HG03045 (cell line): ENCODE data around the gene GET4.
"Not testable (repeated sequence)": the region's sequence is repeated elsewhere in the genome, so short reads cannot be mapped to it uniquely, and the experiment has no call there.

Experiments used
- ATAC-seq: cut with Tn5 transposase; IDR thresholded peaks from one replicate; pipeline ENCODE4 v1.9.1; 2021; ENCODE audit warnings: mild to moderate bottlenecking, moderate library complexity; ENCODE audit not compliant: unreplicated experiment

GET4 gene

DNA sequence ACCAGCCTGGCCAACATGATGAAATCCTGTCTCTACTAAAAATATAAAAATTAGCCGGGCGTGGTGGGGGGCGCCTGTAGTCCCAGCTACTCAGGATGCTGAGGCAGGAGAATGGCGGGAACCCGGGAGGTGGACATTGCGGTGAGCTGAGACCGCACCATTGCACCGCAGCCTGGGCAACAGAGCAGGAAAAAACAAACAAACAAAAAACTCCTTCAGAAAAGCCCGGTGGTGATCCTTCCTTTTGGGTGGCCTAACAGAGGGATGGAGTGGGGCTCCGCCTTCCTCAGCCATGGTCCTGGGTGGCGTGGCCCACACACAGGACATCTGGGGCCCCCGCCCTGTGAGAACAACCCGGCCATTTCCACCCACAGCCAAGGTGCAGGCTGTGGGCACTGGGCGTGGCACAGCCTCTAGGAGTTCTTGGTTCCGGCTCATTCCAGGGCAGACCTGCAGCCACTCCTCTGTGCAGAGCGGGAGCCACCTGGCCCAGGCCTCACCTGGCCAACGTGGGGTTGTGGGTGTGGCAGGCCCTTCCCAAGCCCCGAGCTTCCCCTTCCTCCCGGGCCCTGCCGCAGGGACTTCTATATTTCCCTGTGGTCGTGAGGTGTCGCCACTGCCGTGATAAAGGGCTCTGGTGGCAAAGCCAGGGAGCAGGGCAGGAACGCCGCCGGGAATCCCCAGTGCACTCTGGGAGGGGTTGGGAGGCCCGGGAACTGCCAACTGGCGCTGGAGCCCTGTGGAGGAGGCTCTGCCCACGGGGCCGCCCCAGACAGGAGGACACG lies 37.6 kb downstream of the GET4 start:
- ATAC-seq: no peak

DNA sequence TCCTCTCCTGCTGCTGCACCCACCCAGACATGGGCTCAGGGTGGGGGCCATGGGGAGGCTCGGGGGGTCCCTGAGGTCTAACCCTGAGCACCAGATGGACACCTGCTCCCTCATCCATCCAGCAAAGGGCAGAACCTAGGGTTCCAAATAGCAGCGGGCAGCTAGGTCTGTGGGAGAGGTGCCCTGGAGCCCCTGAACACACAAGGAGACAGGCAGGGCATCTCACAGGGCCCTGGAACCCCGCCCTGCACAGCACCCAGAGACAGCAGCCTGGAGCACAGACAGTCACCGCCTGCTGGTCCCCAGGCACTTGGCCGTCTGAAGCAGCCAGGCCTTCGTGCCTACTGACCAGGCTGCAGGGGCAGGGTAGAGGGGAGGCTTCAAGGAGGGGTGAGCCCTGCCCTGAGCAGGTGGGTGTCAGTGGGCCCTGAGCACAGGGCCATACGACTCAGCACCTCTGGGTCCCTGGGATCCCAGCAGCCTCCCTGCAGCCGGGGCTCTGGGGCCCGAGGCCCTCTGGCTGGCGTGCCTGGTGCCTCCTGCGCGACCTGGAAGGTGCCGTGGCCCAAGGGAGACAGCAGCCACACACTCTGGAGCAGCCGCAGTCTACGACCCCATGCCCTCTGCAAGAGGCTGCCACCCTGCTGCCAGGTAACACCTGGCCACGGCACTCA lies 38.3 kb downstream of the GET4 start:
- no peak for ATAC-seq

DNA sequence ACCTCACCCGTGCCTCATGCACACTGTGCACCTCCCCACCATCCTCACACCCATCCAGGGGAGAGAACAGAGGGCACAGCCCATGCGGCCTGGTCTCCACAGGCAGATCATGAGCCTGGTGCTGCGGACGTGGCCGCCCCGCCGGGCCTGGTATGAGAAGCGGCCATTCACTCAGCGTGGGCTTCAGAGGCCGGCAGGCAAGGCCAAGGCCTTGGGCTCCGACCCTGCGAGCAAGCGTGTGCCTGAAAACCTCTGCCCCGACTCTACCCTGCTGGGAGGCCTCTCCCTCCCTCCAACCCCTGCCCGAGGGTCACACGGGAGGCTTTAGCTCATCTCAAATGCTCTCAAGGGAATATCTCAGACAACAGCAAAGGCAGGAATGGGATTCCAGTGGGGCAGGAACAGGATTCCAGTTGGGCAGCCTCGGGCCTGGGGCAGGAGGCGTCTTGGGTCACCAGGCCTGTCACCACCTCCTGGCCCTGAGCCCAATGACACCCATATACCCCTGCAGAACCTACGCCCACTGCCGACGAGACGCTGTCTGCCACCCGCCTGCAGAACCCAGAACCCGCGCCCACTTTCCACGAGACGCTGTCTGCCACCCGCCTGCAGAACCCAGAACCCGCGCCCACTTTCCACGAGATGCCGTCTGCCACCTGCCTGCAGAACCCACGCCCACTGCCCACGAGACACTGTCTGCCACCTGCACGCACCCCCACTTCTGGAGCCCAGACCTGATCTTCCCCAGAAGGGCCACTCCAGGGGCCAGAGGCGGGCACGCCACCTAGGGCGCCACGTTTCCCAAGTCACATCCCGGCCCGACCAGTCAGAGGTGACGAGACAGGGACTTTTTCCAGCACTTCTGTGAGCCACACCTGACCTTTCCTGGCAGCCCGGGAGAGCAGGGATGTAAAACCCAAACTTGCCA lies 39.2 kb downstream of the GET4 start:
- no peak for ATAC-seq

DNA sequence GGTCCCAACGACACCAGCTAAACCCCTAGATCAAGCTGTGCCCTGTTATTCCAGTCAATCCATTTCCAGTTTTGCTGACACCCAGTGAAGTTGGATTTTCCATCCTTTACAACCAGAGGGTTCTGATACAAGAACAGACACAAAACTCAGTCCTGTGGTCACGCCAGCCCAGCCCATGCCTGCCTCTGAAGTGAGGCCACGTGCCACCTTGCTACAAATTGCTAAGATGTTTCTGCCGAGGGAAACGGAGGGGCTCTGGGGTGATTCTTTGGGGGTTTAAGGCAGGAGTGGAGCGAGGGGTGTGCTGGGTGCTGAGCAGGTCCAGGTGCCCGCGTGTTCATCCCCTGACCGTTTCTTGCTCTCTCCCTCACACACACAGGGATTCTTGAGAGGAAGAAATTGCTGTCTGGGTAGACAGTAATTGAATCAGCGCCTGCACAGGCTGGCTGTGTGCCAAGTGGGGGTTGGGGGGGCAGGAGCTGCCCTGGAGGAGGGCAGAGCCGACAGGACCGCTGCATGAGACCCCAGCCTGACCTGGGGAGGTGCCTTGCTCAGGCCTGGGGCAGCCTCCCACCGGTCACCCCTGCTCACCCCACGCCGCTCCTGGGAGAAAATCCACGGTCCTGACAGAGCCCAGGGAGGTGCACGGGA lies 40.1 kb downstream of the GET4 start:
- ATAC-seq: no peak

DNA sequence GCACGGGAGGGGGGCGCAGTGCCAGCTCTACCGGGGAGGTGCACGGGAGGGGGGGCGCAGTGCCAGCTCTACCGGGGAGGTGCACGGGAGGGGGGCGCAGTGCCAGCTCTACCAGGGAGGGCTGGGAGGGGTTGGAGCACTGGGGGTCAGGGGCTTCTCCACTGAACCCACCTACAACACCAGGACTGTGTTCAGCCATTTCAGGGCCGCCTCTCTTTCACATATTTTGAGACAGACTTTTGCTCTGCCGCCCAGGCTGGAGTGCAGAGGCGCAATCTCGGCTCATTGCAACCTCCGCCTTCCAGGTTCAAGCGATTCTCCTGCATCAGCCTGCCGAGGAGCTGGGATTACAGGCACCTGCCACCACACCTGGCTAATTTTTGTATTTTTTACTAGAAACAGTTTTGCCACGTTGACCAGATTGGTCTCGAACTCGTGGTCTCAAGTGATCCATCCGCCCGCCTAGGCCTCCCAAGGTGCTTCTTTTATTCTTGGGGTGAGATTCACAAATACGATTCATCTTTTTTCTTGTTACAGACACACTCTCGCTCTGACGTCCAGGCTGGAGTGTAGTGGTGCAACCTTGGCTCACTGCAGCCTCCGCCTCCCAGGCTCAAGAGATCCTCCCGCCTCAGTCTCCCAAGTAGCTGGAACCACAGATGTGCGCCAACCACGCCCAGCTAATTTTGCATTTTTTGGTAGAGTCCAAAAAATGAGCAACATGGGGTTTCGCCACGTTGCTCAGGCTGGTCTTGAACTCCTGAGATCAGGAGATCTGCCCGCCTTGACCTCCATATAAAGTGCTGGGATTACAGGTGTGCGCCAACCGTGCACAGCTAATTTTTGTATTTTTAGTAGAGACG lies 41.1 kb downstream of the GET4 start:
- no peak for ATAC-seq

DNA sequence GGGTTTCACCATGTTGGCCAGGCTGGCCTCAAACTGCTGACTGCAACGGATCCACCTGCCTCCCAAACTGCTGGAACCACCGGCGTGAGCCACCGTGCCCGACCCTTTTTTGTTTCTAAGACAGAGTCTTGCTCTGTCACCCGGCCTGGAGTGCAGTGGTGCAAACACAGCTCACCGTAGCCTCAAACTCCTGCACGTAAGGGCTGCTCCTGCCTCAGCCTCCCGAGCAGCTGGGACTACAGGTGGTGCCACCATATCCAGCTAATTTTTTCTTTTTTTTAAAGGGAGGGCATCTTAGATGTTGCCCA lies 41.7 kb downstream of the GET4 start:
- no peak for ATAC-seq

DNA sequence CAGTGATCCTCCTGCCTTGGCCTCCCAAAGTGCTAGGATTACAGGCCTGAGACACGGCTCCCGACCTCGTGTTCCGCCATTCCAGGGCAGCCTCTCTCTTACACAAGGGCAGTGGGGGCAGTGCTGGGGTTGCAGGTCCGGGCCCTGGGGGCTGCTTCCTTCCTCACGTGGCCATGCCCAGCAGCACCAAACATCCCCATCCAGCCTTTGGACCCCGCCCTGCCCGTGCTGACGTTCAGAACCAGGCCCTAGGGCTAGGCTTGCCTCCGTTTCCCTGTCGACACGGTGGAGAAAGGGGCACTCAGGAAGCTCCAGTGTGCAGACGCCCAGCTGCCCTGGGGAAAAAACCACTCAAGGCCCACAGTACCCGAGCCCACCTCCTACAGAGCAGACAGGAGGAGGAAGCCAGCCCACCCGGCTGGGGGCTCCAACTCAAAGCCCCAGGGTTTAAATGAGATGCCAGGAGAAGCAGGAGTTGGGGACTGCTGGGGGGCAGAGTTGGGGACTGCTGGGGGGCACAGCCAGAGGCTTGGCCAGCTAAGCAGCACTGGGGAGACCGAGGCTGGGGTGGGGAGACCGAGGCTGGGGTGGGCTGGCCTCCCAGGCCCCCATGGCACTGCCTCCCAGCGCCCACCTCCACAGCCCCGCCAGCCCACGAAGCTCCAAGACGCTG lies 42.2 kb downstream of the GET4 start:
- no peak for ATAC-seq

DNA sequence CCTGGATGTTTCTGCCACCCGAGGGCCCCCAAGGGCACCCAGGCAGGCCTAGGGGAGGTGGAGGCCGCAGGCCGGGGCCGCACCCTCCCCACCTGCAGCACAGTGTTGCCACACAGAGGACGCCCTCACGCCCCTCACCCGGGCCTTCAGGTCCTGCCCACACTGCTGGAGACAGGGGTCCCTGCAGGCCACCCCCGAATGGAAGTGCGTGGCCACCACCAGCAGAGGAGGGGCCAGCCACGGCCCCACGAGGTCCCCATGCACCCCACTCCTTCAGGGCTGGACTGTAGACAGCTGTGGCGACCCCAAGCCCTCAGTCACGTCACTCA lies 42.7 kb downstream of the GET4 start:
- ATAC-seq: no peak

DNA sequence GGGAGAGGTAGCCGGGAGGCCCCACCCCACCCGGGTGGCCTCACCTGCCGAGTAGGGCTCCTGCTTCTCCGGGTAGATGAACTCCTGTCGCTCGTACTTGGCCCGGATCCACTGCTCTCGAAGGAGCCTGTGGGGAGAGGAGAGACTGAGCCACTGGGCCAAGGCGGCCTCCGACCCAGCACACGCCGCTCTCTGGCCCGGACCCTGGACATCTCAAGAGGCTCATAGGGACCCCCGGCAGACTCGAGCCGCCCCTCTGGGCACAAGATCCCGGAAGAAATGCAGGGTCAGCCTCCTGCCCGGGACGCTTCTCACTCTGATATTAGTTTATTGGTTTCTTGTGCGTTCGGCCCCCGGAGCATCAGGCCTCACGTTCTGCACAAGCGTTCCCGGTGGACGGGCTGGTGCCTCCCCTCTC lies 43.6 kb downstream of the GET4 start:
- no peak for ATAC-seq

DNA sequence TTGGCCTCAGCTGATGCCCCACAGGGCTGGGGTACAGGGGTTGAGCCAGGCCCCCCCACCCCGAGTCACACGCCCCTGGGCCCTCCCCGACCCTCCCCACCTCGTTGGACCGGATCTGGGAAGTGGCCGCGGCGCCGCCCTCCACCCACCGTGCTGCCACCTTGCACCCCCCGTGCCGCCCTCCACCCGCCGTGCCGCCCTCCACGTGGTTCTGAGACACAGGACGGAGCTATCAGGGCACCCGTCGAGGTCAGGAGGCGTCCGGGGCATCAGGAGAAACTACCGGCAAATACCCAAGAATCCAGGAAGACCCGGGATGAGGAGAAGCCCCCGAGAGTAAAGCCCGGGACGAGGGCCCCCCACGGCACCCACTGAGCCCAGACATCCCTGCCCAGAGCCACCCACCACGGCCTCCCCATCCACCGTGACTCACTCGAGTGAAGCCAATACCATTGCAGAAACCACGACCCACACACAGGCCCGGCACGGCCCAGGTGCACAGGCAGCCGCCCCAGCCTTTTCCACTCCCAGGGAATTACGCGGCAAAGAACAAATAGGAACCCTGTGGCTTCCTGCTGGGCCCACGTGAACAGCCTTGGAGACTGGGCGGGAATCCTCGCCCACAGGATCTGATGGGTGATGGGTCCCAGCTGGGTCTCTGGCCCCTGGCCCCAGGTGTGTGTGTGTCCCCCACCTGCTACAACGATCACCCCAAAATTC lies 44.2 kb downstream of the GET4 start:
- no peak for ATAC-seq

DNA sequence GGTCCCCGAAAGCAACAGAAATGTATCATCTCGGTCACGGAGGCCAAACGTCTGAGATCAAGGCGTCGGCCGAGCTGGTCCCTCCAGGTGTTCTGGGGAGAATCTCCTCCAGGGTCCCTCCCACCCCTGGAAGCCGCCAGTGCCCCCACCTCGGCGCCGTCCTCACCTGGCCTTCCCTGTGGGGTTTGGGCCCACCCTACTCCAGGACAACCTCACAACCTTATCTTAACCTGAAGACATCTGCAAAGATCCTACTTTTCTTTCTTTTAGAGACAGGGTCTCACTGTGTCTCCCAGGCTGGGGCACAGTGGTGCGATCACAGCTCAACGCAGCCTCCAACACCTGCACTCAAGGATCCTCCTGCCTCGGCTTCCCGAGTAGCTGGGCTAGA lies 44.7 kb downstream of the GET4 start:
- ATAC-seq: no peak

DNA sequence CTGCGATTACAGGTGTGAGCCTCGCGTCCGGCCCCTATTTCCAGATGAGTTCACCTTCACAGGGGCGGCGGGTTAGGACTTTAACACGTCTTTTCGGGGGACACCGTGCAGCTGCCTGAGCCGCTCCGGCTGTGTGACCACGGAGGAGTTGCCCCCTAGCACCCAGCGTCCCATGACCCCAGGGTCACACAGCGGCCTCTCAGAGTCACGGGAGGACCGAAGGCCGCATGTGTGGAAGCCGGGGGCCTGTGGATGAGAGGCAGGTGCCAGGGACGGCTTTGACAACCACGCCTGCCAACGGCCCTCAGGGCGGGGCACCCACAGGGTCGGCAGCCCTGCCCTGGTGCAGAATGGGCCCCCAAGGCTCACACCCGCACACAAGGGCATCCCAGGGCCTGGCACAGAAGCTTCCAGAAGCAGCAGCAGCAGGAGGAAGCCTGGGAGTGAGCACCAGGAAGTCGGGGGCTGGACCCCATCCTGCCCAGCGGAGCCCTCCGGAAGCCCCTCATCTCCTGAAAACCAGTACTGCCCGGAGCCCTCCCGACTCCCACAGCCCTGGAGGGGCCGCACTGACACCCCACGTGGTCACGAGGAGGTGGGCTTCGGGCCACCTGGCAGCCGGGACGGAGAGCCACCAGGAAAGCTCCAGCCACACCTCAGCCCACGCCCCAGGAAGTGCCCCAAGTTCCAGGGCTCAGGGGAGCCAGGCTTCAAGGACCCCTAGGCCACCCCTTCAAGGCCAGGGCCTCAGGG lies 45.4 kb downstream of the GET4 start:
- ATAC-seq: no peak

DNA sequence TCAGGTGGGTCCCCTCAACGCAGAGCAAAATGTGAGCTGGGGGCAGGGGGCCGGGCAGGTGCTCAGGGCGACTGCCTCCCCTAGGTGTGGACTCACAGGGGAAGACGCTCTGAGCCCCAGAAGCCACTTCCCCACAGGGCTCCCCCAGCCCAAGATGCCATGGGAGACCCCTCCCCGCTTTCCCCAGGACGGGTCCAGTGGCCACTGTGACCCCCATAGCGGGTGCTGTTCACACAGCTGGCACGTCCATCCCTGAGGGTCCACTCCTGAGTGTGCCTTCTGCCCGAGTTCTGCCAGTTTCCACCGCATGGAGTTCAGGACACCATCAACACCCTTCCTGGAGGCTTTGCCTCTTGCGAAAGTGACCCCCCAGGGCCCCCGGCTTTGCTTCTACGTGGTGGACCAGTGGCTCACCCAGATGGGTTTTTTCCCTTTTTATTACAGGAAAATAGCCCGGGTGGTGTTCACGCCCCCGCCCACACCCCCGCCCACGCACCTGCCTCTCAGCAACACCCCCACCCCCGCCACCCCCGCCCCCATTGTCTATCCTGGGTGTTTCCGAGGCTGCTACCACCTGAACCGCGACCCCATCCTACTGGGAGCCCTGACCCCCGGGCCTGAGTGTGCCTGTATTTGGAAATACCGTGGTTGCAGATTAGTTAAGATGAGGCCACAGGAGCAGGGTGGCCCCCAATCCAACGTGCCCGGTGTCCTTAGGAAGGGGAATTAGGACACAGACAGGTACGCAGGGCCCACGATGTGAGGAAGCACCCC lies 46.2 kb downstream of the GET4 start:
- ATAC-seq: peak; percentile 2

DNA sequence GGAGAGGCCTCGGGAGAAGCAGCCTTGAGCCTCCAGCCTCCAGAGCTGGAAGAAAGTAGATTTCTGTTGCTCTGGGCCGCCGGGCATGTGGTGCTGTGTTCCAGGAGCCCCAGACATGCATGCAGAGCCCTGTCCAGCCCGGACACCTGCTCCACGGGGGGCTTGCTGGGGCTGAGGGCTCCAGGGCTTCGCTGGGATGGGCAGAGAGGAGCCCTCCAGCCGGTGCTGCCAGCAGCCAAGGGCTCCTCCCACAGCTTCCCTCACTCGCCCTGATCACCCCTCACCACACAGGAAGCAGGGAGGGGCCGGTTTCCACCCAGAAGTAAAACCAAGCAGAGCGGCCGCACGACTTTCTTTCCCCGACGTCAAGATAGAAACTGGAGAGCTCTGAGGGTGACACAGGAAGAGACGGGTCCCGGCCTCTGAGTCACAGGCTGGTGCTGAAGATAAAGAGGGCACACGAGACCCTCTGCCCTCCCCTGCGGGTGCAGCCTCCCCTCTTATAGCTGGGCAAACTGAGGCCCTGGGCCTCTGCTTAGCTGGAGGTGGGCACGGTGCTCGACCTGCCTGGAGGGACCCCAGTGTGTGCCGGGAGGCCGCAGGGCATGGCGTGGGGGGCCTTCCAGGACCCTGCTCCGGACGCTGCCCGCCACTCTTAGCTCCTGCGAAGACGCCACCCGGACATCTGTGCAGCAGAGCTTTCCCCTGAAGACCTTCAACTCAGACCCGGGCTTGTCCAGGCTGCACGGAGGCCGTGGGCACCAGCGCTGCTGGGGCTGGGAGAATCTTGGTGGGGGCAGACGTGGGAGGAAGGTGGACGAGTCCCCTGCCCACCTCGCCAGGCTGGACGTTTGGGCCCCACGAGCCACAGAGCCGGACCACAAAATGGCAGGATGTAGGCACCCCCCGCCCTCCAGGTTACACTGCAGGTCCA lies 47.0 kb downstream of the GET4 start:
- peak; percentile 72 for ATAC-seq

DNA sequence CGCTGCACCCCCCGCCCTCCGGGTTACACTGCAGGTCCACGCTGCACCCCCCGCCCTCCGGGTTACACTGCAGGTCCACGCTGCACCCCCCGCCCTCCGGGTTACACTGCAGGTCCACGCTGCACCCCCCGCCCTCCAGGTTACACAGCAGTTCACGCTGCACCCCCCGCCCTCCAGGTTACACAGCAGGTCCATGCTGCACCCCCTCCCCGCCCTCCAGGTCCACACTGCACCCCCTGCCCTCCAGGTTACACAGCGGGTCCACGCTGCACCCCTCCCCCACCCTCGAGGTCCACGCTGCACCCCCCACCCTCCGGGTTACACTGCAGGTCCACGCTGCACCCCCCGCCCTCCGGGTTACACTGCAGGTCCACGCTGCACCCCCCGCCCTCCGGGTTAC lies 47.7 kb downstream of the GET4 start:
- not testable (repeated sequence) for ATAC-seq

DNA sequence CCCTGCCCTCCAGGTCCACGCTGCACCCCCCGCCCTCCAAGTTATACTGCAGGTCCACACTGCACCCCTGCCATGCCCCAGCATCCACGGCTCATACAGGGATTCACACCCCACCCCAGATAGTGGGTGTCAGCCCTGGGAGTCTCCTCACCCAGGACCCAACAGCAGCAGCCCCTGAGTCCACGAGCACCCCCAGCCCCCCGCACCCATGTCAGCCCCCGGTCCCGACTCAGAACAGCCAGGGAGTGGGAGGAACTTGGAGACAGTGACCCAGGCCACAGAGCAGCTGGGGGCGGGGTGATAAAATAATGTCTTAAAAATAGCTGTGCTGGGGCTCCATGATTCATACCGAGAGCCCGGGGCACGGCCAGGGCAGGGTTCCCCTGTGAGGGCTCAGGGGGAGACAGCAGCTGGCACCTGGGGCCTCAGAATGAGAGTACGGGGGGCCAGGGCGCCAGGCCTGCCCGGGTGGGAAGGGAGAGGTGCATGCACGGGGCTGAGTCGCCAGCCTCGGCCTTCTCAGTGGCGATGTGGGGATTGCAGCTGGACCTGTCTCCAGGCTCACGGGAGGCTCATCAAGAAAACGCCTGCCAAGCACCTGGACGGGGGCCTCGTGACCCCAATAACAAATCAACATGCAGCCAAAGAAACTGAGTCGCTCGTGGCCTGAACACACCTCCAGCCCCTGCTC lies 48.3 kb downstream of the GET4 start:
- ATAC-seq: peak; percentile 39
